Measurements from ENCODE around the gene FOXK1.

The FOXK1 gene

DNA sequence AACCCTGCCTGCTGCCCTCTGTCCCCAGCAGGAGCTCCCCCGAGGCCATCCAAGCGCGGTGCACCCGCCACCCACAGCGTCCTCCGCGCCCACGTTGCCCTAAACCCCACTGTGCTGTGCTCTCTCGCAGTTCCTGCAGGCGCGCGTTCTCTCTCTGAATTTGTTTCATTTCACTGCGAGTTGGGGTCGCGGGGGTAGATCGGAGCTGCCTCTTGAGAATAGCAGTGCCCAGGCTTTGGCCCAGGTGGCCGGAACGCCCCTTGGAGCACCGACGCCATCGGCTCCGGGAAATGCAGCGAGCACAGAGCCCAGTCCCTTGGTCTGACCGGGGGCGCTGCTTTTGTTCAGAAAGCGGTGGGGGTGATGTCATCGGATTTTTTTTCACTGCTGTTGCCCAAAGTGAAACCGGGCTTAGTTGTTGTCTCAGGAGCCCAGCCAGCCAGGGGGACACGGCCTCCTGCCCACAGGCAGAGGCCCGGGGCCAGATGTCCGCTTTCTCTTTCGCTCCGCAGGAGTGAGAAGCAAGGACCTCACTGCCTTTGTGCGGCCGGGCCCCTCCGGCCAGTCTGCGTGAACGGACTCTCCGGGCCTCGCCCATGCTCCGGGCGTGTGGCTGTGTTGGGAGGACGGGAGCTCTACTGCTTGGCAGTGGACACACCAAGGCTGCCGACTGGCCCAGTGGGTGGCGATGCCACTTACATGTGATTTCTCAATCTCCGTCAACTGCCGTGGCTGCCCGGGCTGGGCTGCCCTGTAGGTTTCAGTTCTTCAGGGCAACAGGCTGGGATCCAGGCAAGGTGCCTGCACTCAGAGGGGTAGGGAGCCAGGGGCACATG, 43.1 kb downstream of the FOXK1 start:
- DNase-seq = peak; percentile 59

GRCh38 chr7:4725850-4726450, 43.9 kb downstream of the FOXK1 start:
- DNase-seq = no peak

DNA sequence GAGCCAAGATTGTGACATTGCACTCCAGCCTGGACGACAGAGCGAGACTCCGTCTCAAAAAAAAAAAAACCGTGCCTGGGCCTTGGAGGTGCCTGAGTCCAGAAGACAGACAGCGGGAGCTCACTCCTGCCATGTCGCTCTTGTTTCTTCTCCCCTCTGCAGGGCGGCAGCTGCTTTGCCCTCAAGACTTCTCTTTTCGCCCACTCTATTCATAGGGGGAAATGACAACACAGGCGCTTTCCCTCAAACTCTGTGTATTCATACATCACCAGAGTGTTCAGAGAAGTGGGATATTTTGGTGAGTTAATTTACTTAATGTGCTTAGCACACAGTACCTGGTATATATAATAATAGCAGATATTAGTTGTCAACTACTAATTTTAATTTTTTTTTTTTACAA, 44.5 kb downstream of the FOXK1 start:
- no peak for DNase-seq

GRCh38 chr7:4727914-4728705, 46.0 kb downstream of the FOXK1 start:
- DNase-seq = no peak

DNA sequence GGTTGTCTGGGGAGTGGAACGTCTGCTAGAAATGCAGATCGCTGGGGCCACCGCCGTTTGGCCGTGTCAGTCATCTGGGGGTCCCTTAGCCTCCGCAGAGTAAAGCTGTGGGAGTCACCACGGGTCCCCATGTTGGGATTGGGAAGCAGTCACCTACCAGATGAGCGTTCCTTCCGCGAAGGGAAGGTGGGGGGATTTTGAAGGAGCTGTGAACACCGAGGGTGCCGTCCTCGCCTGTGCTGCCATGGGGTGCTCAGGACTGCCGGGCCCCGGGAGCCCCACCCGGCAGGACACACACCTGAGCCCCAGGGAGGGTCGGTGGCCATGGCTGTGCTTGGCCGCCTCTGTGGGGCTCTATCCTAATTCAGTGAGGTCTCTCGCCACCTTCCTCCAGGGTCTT, 47.2 kb downstream of the FOXK1 start:
- no peak for DNase-seq

DNA sequence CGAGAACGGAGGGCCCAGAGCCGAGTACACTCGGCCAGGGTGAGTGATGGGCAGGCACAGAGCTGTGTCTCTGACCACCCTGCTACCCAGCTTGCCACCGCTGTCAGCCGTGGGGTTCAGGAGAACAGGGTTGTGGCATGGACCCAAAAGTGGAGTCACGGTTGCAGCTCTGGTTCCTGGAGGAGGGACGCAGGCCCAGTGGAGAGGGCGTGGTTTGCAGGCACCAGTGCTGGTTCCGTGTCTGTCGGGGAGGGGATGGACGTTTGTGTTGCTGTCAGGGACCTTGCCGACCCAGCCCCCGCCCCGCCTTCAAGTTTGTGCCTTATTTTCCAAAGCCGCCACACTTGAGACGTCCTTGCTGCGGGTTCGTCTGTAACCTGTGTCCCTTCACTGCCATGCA, 48.2 kb downstream of the FOXK1 start:
- DNase-seq = no peak

DNA sequence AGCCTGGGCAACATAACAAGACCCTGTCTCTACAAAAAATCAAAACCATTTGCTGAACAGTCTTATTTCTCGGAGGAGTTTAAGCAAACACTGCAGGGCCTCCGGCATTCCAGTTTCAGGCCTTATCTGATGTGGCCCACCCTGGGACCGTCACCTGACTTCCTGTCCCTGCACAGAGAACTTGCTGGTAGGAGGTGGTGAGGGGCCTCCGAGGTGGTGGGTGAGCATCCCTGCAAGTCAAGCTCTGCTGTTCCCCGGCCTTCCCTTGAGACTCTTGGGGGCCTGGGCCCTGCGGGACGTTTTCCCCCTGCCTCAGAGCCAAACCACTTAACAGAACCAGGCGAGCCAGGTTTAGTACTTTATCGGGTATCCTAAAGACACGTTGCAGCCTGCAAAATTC, 48.9 kb downstream of the FOXK1 start:
- no peak for DNase-seq

- DNase-seq = no peak
Observed at GRCh38 chr7:4731803-4732202, 49.7 kb downstream of the FOXK1 start.

DNA sequence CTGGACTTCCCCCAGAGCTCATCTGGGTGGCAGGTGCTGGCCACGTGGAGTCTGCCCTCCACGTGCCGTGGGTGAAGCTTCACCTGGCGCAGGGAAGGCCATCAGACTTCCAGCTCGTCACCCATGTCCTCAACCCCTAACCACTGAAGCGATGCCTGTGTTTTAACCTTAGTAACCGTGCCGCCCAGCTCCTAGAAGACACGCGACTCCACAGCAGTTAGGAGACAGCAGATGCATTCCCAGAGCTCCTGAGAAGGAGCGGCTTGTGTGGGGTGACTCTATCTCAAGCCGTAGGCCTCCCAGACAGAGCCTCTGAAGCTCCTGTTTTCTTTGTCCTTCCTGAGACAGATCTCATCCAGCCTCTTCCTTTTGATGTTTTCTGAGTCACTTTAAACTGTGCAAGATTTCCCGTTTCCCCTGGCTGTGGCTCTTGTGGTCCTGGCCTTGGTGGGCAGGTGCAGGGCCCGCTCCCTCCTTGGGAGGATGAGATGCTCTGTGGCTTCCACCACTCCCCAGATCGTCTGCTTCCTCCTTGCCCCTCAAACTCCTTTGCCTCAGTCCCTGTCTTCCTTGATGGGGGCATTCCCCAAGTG, 51.9 kb downstream of the FOXK1 start:
- no peak for DNase-seq

GRCh38 chr7:4734587-4735345, 52.7 kb downstream of the FOXK1 start:
- DNase-seq = no peak

GRCh38 chr7:4737300-4737699, 55.2 kb downstream of the FOXK1 start:
- no peak for DNase-seq

- DNase-seq = peak; percentile 25
Observed at GRCh38 chr7:4738711-4739527, 56.8 kb downstream of the FOXK1 start.

GRCh38 chr7:4739528-4739992, 57.5 kb downstream of the FOXK1 start:
- peak; percentile 82 for DNase-seq

DNA sequence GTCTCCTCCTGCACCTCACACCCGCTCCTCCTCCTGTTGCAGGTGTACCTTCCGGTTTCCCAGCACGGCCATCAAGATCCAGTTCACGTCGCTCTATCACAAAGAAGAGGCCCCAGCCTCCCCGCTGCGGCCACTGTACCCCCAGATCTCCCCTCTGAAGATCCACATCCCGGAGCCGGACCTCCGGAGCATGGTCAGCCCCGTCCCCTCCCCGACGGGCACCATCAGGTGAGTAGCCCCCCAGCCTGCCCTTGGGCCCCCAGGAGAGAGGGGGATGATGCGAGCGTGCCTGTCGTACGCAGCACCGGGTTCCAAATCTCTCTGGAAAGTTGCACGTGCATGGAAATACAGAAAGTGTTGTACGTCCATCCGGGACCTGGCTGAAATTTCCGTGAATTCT, 58.7 kb downstream of the FOXK1 start:
- DNase-seq = no peak

DNA sequence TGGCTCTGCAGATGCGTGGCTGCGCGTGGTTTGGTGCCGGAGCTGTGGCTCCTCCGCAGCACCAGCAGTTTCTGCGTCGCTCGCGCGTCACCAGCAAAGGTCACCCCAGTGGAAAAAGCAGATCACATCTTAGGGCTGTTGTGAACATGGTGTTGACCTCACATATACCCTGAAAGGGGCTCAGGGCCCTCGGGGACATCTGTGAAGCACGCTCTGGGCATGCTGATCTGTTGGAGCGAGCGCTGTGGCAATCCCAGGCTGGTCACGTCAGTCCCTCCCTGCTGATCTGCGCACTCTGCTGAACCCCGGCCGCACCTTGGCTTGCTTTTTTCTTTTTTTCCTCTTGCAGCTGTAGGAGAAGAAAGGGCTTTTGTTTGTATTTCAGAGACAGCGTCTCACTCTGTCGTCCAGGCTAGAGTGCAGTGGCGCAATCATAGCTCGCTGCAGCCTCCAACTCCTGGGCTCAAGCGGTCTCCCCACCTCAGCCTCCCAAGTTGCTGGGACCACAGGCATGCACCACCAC, 60.0 kb downstream of the FOXK1 start:
- DNase-seq = no peak

DNA sequence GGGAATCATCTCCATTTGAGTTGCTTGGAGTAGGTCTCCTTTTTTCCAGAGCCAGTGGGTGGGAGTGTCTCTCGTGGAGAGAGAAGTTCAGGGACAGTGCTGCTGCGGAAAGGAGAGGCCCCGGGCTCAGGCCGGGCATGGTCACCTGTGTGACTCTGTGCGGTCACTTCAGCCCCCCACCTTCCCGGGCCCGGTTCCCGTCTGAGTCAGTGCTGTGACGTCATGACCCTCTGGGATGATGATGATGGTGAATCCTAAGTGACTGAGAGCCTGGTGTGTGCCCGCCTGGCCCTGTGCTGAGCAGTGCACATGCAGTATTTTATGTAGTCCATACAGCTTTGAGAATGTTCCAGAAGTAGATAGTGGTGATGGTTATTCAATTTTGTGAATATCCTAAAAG, 60.8 kb downstream of the FOXK1 start:
- DNase-seq = no peak

- peak; percentile 98 for DNase-seq
Observed at GRCh38 chr7:4744391-4745264, 62.5 kb downstream of the FOXK1 start.

- no peak for DNase-seq
Observed at GRCh38 chr7:4745265-4745919, 63.3 kb downstream of the FOXK1 start.

Data from DMS153 (cell line).